IMR-90 (cell line): ENCODE data around the gene FBXL19. TPM values are rescaled to one million over a fixed set of nuclear protein-coding genes. Genes with fewer than 3 reads are reported as not detected.

ENCODE experiments used
- ATAC-seq: fragments of 200-7000 bp; cut with Tn5 transposase; 2 replicates; pipeline ENCODE4 v1.9.1; 2020; ENCODE audit warnings: low read depth, mild to moderate bottlenecking, moderate library complexity
- BruUV-seq: library from RNA; stranded (reverse); fragments of 400-500 nt; replicated peaks from 2 replicates; lab custom pipeline; 2021; lab: Mats Ljungman, UMichigan
- CTCF ChIA-PET: fragments of 300-600 bp; formaldehyde crosslinking; extraction: SDS; loops from one replicate; lab custom pipeline; 2021; ENCODE audit warnings: antibody characterized with exemption; lab: Yijun Ruan, JAX
- POLR2A ChIA-PET: fragments of 300-600 bp; sonication (Branson Sonifier 250); formaldehyde crosslinking; loops from one replicate; lab custom pipeline; 2022; ENCODE audit warnings: antibody characterized with exemption; ENCODE audit not compliant: unreplicated experiment; lab: Charles Lee
- DNase-seq: peaks from one replicate; pipeline ENCODE4 v3.0.0; 2013
- H2AFZ ChIP-seq: replicated peaks from 2 replicates; pipeline ENCODE3; 2013; ENCODE audit warnings: low read length, mild to moderate bottlenecking; ENCODE audit not compliant: poor library complexity
- H2AK5ac ChIP-seq: 2 replicates; pipeline ENCODE4 v1.6.1; 2013; ENCODE audit warnings: low read depth, low read length, inconsistent platforms
- H2AK9ac ChIP-seq: replicated peaks from 2 replicates; pipeline ENCODE3; 2013; ENCODE audit warnings: mild to moderate bottlenecking, low read depth, low read length, moderate library complexity; ENCODE audit not compliant: poor library complexity
- H2BK120ac ChIP-seq: 2 replicates; pipeline ENCODE4 v1.6.1; 2013; ENCODE audit warnings: low read depth, low read length, inconsistent platforms
- H2BK15ac ChIP-seq: 3 replicates; pipeline ENCODE4 v1.6.1; 2013; ENCODE audit warnings: low read depth, low read length, inconsistent platforms
- H2BK20ac ChIP-seq: 2 replicates; pipeline ENCODE4 v1.6.1; 2013; ENCODE audit warnings: low read depth, mild to moderate bottlenecking, inconsistent platforms, low read length, moderate library complexity
- H2BK5ac ChIP-seq: 2 replicates; pipeline ENCODE4 v1.6.1; 2013; ENCODE audit warnings: mild to moderate bottlenecking, low read depth, low read length, inconsistent platforms; ENCODE audit not compliant: poor library complexity, severe bottlenecking
- H3K14ac ChIP-seq: replicated peaks from 2 replicates; pipeline ENCODE4 v1.6.1; 2013; ENCODE audit warnings: low read depth, low read length, inconsistent platforms
- H3K18ac ChIP-seq: 2 replicates; pipeline ENCODE4 v1.6.1; 2013; ENCODE audit warnings: low read depth, low read length, control low read depth
- H3K23ac ChIP-seq: 2 replicates; pipeline ENCODE4 v1.6.1; 2013; ENCODE audit warnings: low read depth, low read length, inconsistent platforms
- H3K27ac ChIP-seq: 2 replicates; pipeline ENCODE4 v1.5.1; 2013; ENCODE audit warnings: mild to moderate bottlenecking, control low read depth, low read length; ENCODE audit not compliant: insufficient read depth
- H3K27me3 ChIP-seq: 2 replicates; pipeline ENCODE4 v1.6.1; 2013; ENCODE audit warnings: low read length; ENCODE audit not compliant: control insufficient read depth, insufficient read depth
- H3K36me3 ChIP-seq: 2 replicates; pipeline ENCODE4 v1.6.1; 2013; ENCODE audit warnings: low read length, mixed read lengths; ENCODE audit not compliant: control insufficient read depth, insufficient read depth
- H3K4ac ChIP-seq: 2 replicates; pipeline ENCODE4 v1.6.1; 2013; ENCODE audit warnings: low read depth, low read length, inconsistent platforms
- H3K4me1 ChIP-seq: 2 replicates; pipeline ENCODE4 v1.6.1; 2013; ENCODE audit warnings: low read length, mixed read lengths; ENCODE audit not compliant: control insufficient read depth, insufficient read depth
- H3K4me2 ChIP-seq: 2 replicates; pipeline ENCODE4 v1.6.1; 2013; ENCODE audit warnings: low read depth, mild to moderate bottlenecking, control low read depth, low read length, moderate library complexity
- H3K4me3 ChIP-seq: 2 replicates; pipeline ENCODE4 v1.5.1; 2013; ENCODE audit warnings: low read depth, mild to moderate bottlenecking, control low read depth, low read length, moderate library complexity; ENCODE audit not compliant: insufficient read depth
- H3K56ac ChIP-seq: 2 replicates; pipeline ENCODE4 v1.6.1; 2013; ENCODE audit warnings: low read length, inconsistent platforms; ENCODE audit not compliant: insufficient read depth; ENCODE audit errors: extremely low read depth
- H3K79me1 ChIP-seq, 2 experiments: 2 replicates each; pipeline ENCODE4 v1.6.1; 2013; ENCODE audit warnings: low read length in 2 of 2, inconsistent platforms in 1 of 2, low read depth in 1 of 2
- H3K9ac ChIP-seq: 2 replicates; pipeline ENCODE4 v1.6.1; 2013; ENCODE audit warnings: low read depth, low read length, control low read depth
- H3K9me1 ChIP-seq: 2 replicates; pipeline ENCODE4 v1.6.1; 2013; ENCODE audit warnings: low read length, inconsistent platforms; ENCODE audit not compliant: insufficient read depth
- H3K9me3 ChIP-seq: 2 replicates; pipeline ENCODE4 v1.6.1; 2013; ENCODE audit warnings: low read length; ENCODE audit not compliant: control insufficient read depth, insufficient read depth
- H4K20me1 ChIP-seq: 2 replicates; pipeline ENCODE4 v1.6.1; 2013; ENCODE audit warnings: low read length, inconsistent platforms; ENCODE audit not compliant: insufficient read depth
- H4K5ac ChIP-seq: 2 replicates; pipeline ENCODE4 v1.6.1; 2013; ENCODE audit warnings: mild to moderate bottlenecking, low read depth, low read length, control low read depth
- H4K8ac ChIP-seq, 2 experiments: 2 replicates each; pipeline ENCODE4 v1.6.1; 2013; ENCODE audit warnings: low read depth in 2 of 2, low read length in 2 of 2, control low read depth in 1 of 2, inconsistent platforms in 1 of 2
- H4K91ac ChIP-seq: 2 replicates; pipeline ENCODE4 v1.6.1; 2013; ENCODE audit warnings: low read depth, low read length, inconsistent platforms; ENCODE audit not compliant: insufficient read depth
- CEBPB ChIP-seq: IDR thresholded peaks from 2 replicates; pipeline ENCODE4 v1.6.1; 2012; ENCODE audit warnings: low read depth, low read length, improper control_type of control experiment
- CHD1 ChIP-seq: IDR thresholded peaks from 2 replicates; pipeline ENCODE4 v1.6.1; 2012; ENCODE audit warnings: low read depth, low read length, improper control_type of control experiment
- CTCF ChIP-seq: conservative IDR thresholded peaks from 2 replicates; pipeline ENCODE4 v1.5.1; 2012; ENCODE audit warnings: mild to moderate bottlenecking, low read depth, low read length, improper control_type of control experiment
- FOS ChIP-seq: fragments of 150-350 bp; IDR thresholded peaks from 2 replicates; pipeline ENCODE4 v1.6.1; 2016; ENCODE audit warnings: low read depth, low read length
- MAFK ChIP-seq: IDR thresholded peaks from 2 replicates; pipeline ENCODE4 v1.6.1; 2012; ENCODE audit warnings: low read depth, low read length, improper control_type of control experiment
- MXI1 ChIP-seq: IDR thresholded peaks from 2 replicates; pipeline ENCODE4 v1.6.1; 2012; ENCODE audit warnings: low read depth, mild to moderate bottlenecking, low read length, moderate library complexity, borderline replicate concordance
- NFE2L2 ChIP-seq: fragments of 150-350 bp; IDR thresholded peaks from 2 replicates; pipeline ENCODE4 v1.6.1; 2016; ENCODE audit warnings: low read depth, mild to moderate bottlenecking, low read length
- POLR2A ChIP-seq: IDR thresholded peaks from 2 replicates; pipeline ENCODE4 v1.6.1; 2012; ENCODE audit warnings: mild to moderate bottlenecking, low read depth, low read length
- RAD21 ChIP-seq: IDR thresholded peaks from 2 replicates; pipeline ENCODE4 v1.6.1; 2012; ENCODE audit warnings: low read length, improper control_type of control experiment
- WGBS, 2 experiments: methylation state at CpG; one replicate each; pipeline versions ENCODE4 v1.1.5 to v1.1.7; 2013; ENCODE audit warnings: missing lambda C conversion rate in 2 of 2; ENCODE audit not compliant: insufficient read length in 1 of 2; ENCODE audit errors: extremely low coverage in 2 of 2; 5-methylcytosine and 5-hydroxymethylcytosine counted together
- dilution Hi-C: fragments of 300-500 bp; cut with HindIII; formaldehyde crosslinking; loops from one replicate; pipeline ENCODE4 v1.14.3; 2018; ENCODE audit warnings: low sequenced_read_pairs; ENCODE audit not compliant: unreplicated experiment
- in situ Hi-C: fragments of 300-500 bp; cut with MboI; formaldehyde crosslinking; loops from 3 replicates; pipeline ENCODE4 v1.14.3; 2019; ENCODE audit warnings: low sequenced_read_pairs, inconsistent platforms, mixed read lengths
- intact Hi-C: fragments of 100-400 bp; cut with micrococcal nuclease; formaldehyde crosslinking; loops from 2 replicates; pipeline ENCODE4 v1.10.0; 2022
- polyA plus RNA-seq, 3 experiments: library from polyadenylated mRNA; depleted of rRNA; stranded (reverse); fragments of >200 nt; gene quantifications; 2 replicates each; pipeline ENCODE4 v1.2.3, GENCODE V29; 2012; ENCODE audit warnings: low replicate concordance in 1 of 3
- total RNA-seq: library from RNA; depleted of rRNA; stranded (reverse); fragments of >200 nt; gene quantifications from 2 replicates; pipeline ENCODE4 v1.2.3, GENCODE V29; 2012
- TF ChIP-seq, protein P1 (sequence below): fragments of 150-350 bp; IDR thresholded peaks from 2 replicates; pipeline ENCODE4 v1.6.1; 2016; ENCODE audit warnings: low read depth, mild to moderate bottlenecking, low read length, moderate library complexity, borderline replicate concordance

The FBXL19 gene
- total and polyA plus RNA-seq, 2 of the 4 experiments (the other 2 are of a cell fraction), result 5.0 to 13.8 TPM

- H3K4me2 ChIP-seq, result no peak overlapping the region
- 98% methylated on average over 11 of the region's 29 CpGs; no CpG with 5 or more reads in 1 of the 2 experiments for WGBS, 2 experiments
- H3K14ac ChIP-seq, result no peak overlapping the region
- DNase-seq (no peak), ATAC-seq (no peak)
- no peak overlapping the region for H3K4ac ChIP-seq
- no peak overlapping the region for H3K56ac ChIP-seq
- H3K18ac ChIP-seq, result no peak overlapping the region
- ChIA-PET POLR2A (no interaction called here), CTCF (no interaction called here)
- H2BK5ac ChIP-seq, result no peak overlapping the region
- no peak overlapping the region for H2AFZ ChIP-seq
- H3K23ac ChIP-seq, result no peak overlapping the region
- no peak overlapping the region for H2BK20ac ChIP-seq
- no peak overlapping the region for H4K5ac ChIP-seq
- no peak overlapping the region for H2AK5ac ChIP-seq
- H3K9ac ChIP-seq, result no peak overlapping the region
- no peaks in the 10 kb centered on the region for H3K9me3 ChIP-seq
- no peak overlapping the region for H2BK120ac ChIP-seq
- in situ Hi-C loops (loop anchor here (10.0 to 25.0 kb wide), 3 partner anchors 104 to 884 kb away; partner anchors contain the start of gene PRSS53), dilution Hi-C loops (no loop called here), intact Hi-C loops (no loop called here)
- peaks cover 8 to 17% of the 10 kb centered on the region in 2 experiments; a peak in 3 of 4 replicates for H3K79me1 ChIP-seq
- H3K36me3 ChIP-seq, result peaks cover 65% of the 10 kb centered on the region
- H3K27ac ChIP-seq, result no peak overlapping the region
- no peaks in the 10 kb centered on the region; the same call in 1 of the 2 replicates for H4K20me1 ChIP-seq
- H4K8ac ChIP-seq, result no peak overlapping the region
- no peaks in the 10 kb centered on the region for H3K27me3 ChIP-seq
- H4K91ac ChIP-seq, result no peak overlapping the region
- peaks cover 4% of the 10 kb centered on the region for H3K4me1 ChIP-seq
- H3K4me3 ChIP-seq, result no peak overlapping the region
- no TSS peak for BruUV-seq
- H2AK9ac ChIP-seq, result no peak overlapping the region
- no peaks in the 10 kb centered on the region; the same call in 1 of the 2 replicates for H3K9me1 ChIP-seq
- H2BK15ac ChIP-seq, result no peak overlapping the region
- TF ChIP-seq CHD1 (no peak), FOS (no peak), MXI1 (no peak), POLR2A (no peak), RAD21 (no peak), NFE2L2 (no peak), CEBPB (no peak), MAFK (no peak), CTCF (no peak)
- TF ChIP-seq, protein P1, sequence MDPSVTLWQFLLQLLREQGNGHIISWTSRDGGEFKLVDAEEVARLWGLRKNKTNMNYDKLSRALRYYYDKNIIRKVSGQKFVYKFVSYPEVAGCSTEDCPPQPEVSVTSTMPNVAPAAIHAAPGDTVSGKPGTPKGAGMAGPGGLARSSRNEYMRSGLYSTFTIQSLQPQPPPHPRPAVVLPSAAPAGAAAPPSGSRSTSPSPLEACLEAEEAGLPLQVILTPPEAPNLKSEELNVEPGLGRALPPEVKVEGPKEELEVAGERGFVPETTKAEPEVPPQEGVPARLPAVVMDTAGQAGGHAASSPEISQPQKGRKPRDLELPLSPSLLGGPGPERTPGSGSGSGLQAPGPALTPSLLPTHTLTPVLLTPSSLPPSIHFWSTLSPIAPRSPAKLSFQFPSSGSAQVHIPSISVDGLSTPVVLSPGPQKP, result no peak
Observed at GRCh38 chr16:30980434-30980833, 57.1 kb downstream of the FBXL19 start.
